Naive B cell (primary cell): ENCODE data around the gene CDH11. TPM values are rescaled to one million over a fixed set of nuclear protein-coding genes. Genes with fewer than 3 reads are reported as not detected.

Source experiments
- ATAC-seq, 2 donors: fragments of 150-1000 bp; cut with Tn5 transposase; 2 replicates each; pipeline ENCODE4 v1.10.0; 2021; ENCODE audit warnings: low read depth in 2 of 2, mild to moderate bottlenecking in 2 of 2, moderate library complexity in 2 of 2
- DNase-seq: peaks from one replicate; pipeline ENCODE4 v3.0.0; 2022
- H3K27ac Mint-ChIP-seq, 6 donors: one replicate each; pipeline ENCODE4 v1.8.0; 2020 to 2022; ENCODE audit warnings: mild to moderate bottlenecking in 6 of 6, mixed read lengths in 6 of 6, moderate library complexity in 5 of 6, inconsistent platforms in 2 of 6
- H3K27me3 Mint-ChIP-seq, 3 donors: one replicate each; pipeline ENCODE4 v1.8.0; 2021 to 2022; ENCODE audit warnings: mixed read lengths in 3 of 3, mild to moderate bottlenecking in 1 of 3
- H3K36me3 Mint-ChIP-seq, 2 donors: one replicate each; pipeline ENCODE4 v1.8.0; 2020 to 2022; ENCODE audit warnings: mixed read lengths in 2 of 2, inconsistent platforms in 1 of 2, mild to moderate bottlenecking in 1 of 2
- H3K4me1 Mint-ChIP-seq, 3 donors: one replicate each; pipeline ENCODE4 v1.8.0; 2020 to 2022; ENCODE audit warnings: mixed read lengths in 3 of 3, inconsistent platforms in 1 of 3, mild to moderate bottlenecking in 1 of 3, moderate library complexity in 1 of 3
- H3K4me3 Mint-ChIP-seq, 8 donors: one replicate each; pipeline ENCODE4 v1.8.0; 2020 to 2022; ENCODE audit warnings: mild to moderate bottlenecking in 8 of 8, mixed read lengths in 8 of 8, moderate library complexity in 8 of 8, inconsistent platforms in 2 of 8
- H3K9me3 Mint-ChIP-seq, 7 donors: one replicate each; pipeline ENCODE4 v1.8.0; 2020 to 2022; ENCODE audit warnings: mixed read lengths in 7 of 7, mild to moderate bottlenecking in 5 of 7, inconsistent platforms in 2 of 7, moderate library complexity in 1 of 7
- polyA plus RNA-seq, 6 donors: library from polyadenylated mRNA; unstranded; fragments of 300-500 nt; fragmentation: Illumina TruSeq; gene quantifications; one replicate each; pipeline ENCODE4 v1.2.3, GENCODE V29; 2021; ENCODE audit warnings: low read depth in 6 of 6

The CDH11 gene
- polyA plus RNA-seq, 6 donors from 2014 or later = not detected

GRCh38 chr16:64919141-64919540 is 202.7 kb downstream of the CDH11 start:
- H3K4me1 Mint-ChIP-seq = no peaks in the 10 kb centered on the region
- no peak overlapping the region for H3K27ac Mint-ChIP-seq

GRCh38 chr16:64916051-64916450 is 205.8 kb downstream of the CDH11 start:
- no peaks in the 10 kb centered on the region for H3K27me3 Mint-ChIP-seq
- peaks cover 0 to 10% (median 4%) of the 10 kb centered on the region in 7 donors for H3K9me3 Mint-ChIP-seq
- H3K4me1 Mint-ChIP-seq = no peaks in the 10 kb centered on the region
- DNase-seq = no peak
- no peak overlapping the region for H3K27ac Mint-ChIP-seq
- H3K36me3 Mint-ChIP-seq = no peaks in the 10 kb centered on the region
- H3K4me3 Mint-ChIP-seq = no peak overlapping the region
- no peak for ATAC-seq

More at GRCh38 chr16:64919141-64919540, 202.7 kb downstream of the CDH11 start:
- H3K27me3 Mint-ChIP-seq = no peaks in the 10 kb centered on the region
- H3K4me3 Mint-ChIP-seq = no peak overlapping the region
- ATAC-seq = no peak
- H3K9me3 Mint-ChIP-seq = peaks cover 0 to 21% (median 4%) of the 10 kb centered on the region in 7 donors
- no peak for DNase-seq
- H3K36me3 Mint-ChIP-seq = no peaks in the 10 kb centered on the region

DNA sequence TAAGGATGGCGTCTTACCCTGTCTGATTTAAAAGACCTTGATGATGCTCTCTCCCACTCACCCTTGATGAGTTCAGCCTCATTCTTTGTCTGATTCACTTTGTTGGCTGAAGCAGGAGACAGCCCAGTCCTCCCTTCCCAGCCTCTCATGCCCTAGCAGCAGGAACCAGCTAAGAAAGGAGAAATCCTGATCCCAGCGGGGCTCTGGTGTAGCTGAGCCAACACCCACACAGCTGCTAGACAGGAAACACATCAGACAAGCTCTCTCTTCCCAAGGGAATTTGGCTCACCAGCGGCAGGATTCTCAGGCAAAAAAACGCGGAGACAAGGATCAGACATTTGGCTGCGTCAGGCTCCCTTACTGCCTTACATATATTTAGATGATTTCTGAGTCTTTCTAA is 211.5 kb downstream of the CDH11 start:
- DNase-seq (no peak), ATAC-seq (no peak)
- Mint-ChIP-seq H3K4me1 (no peaks in the 10 kb centered on the region), H3K9me3 (peaks cover 0 to 7% (median 3%) of the 10 kb centered on the region in 7 donors), H3K4me3 (no peak overlapping the region), H3K27ac (no peak overlapping the region), H3K36me3 (no peaks in the 10 kb centered on the region), H3K27me3 (no peaks in the 10 kb centered on the region)

DNA sequence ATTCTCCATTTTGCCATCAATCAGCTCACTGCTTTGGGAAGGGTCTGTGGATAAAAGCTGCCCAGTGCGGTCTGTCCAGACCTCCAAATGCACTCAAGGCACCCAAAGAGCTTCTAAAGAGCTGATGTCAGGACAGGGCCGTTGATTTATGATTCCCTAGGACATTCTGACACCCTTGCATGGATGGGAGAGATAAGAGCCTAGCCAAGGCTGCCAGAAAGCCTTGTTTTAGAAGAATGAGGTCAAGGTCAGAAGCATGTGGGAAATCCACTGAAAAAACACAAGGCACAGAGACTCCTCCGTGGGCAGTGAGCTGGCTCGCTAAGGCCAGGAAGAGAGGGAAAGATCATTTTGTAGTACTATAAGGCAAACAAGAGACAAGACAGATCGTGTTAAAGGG is 214.0 kb downstream of the CDH11 start:
- no peak overlapping the region for H3K27ac Mint-ChIP-seq

DNA sequence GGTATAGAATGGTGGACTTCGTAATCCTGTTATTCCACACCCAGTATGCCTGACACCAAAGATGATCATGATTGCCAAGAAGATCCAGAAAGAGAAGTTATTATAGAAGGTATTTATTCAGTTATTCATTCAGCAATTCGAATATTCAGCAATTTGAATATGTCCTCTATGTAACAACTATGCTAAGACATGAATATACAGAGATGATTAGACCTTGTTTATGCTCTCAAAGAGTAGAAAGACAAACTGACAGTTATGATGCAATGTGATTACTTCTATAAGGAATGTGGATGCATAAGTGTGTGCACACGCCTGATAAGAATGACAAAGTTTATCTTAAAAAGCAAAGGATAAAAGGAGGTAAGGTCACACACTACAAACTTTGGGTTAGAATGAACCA is 218.1 kb downstream of the CDH11 start:
- no peak overlapping the region for H3K27ac Mint-ChIP-seq
- no peak for DNase-seq
- H3K36me3 Mint-ChIP-seq = no peaks in the 10 kb centered on the region
- no peak overlapping the region for H3K4me3 Mint-ChIP-seq
- no peaks in the 10 kb centered on the region for H3K4me1 Mint-ChIP-seq
- H3K9me3 Mint-ChIP-seq = peaks cover 0 to 16% (median 10%) of the 10 kb centered on the region in 7 donors
- H3K27me3 Mint-ChIP-seq = no peaks in the 10 kb centered on the region
- ATAC-seq = no peak

More for the DNA sequence above, 214.0 kb downstream of the CDH11 start:
- Mint-ChIP-seq H3K27me3 (no peaks in the 10 kb centered on the region), H3K36me3 (no peaks in the 10 kb centered on the region), H3K4me3 (no peak overlapping the region), H3K4me1 (no peaks in the 10 kb centered on the region), H3K9me3 (peaks cover 0 to 15% (median 5%) of the 10 kb centered on the region in 7 donors)
- ATAC-seq (no peak), DNase-seq (no peak)

DNA sequence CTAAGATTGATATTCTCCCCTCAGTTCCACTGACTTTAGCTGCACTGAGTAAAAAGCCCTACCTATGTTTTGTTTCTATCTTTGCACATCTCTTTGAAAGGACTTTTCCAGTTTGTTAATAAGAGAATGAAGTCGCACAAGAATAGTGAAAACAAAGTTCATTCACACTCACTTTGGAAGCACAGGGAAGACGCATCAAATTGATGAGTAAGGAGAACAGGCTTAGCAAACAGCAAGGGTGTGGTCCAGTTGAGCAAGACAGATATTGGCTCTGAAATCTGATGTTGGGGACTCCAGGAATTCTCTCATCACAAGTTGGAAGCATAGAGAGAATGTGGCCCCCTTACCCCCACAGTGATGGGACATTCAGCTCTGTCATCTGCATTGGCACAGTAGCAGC is 221.3 kb downstream of the CDH11 start:
- no peak overlapping the region for H3K4me3 Mint-ChIP-seq
- no peaks in the 10 kb centered on the region for H3K36me3 Mint-ChIP-seq
- H3K4me1 Mint-ChIP-seq = no peaks in the 10 kb centered on the region
- no peaks in the 10 kb centered on the region for H3K27me3 Mint-ChIP-seq
- no peak for ATAC-seq
- no peak overlapping the region for H3K27ac Mint-ChIP-seq
- DNase-seq = no peak
- peaks cover 0 to 15% (median 6%) of the 10 kb centered on the region in 7 donors for H3K9me3 Mint-ChIP-seq

- no peaks in the 10 kb centered on the region for H3K36me3 Mint-ChIP-seq
- H3K27ac Mint-ChIP-seq = no peak overlapping the region
- H3K9me3 Mint-ChIP-seq = peaks cover 0 to 15% (median 6%) of the 10 kb centered on the region in 7 donors
- ATAC-seq (no peak), DNase-seq (no peak)
- no peaks in the 10 kb centered on the region for H3K27me3 Mint-ChIP-seq
- H3K4me1 Mint-ChIP-seq = no peaks in the 10 kb centered on the region
- H3K4me3 Mint-ChIP-seq = no peak overlapping the region
Observed at GRCh38 chr16:64900019-64900418, 221.8 kb downstream of the CDH11 start.

DNA sequence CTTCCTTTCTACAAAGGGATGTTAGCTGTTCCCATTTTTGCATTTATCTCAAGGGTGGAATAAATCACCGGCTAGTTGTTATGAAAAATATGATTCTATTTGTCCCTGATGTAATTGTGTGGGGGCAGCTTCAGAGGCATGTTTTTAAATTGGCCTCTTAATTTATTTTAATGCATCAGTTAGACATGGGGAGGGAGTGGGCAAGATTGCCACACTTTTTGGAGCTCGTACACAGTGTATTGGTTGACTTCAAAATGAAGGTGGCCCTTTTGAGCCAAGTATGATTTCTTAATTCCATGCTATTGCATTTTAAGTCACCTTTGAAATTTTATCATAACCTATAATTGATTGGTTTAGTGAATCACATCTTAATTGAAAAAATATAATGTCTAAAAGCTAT is 223.7 kb downstream of the CDH11 start:
- H3K4me3 Mint-ChIP-seq = no peak overlapping the region
- no peak overlapping the region for H3K27ac Mint-ChIP-seq
- no peaks in the 10 kb centered on the region for H3K27me3 Mint-ChIP-seq
- peaks cover 0 to 21% (median 0%) of the 10 kb centered on the region in 7 donors for H3K9me3 Mint-ChIP-seq
- no peak for DNase-seq
- H3K36me3 Mint-ChIP-seq = no peaks in the 10 kb centered on the region
- no peaks in the 10 kb centered on the region for H3K4me1 Mint-ChIP-seq
- no peak for ATAC-seq
